NT2/D1 (cell line): ENCODE measurements around the gene ATF3.

ENCODE experiments used
- SUZ12 ChIP-seq: IDR thresholded peaks from 2 replicates; pipeline ENCODE4 v1.6.1; 2011; ENCODE audit not compliant: insufficient read length, insufficient read depth; ENCODE audit errors: extremely low read depth
- YY1 ChIP-seq: IDR thresholded peaks from 2 replicates; pipeline ENCODE4 v1.6.1; 2011; ENCODE audit not compliant: insufficient read length, insufficient read depth
- ZNF274 ChIP-seq: IDR thresholded peaks from 2 replicates; pipeline ENCODE4 v1.6.1; 2011; ENCODE audit warnings: mild to moderate bottlenecking, low read depth, low read length

GRCh38 chr1:212595229-212595628 is 13.3 kb upstream of the ATF3 start:
- TF ChIP-seq YY1 (no peak), ZNF274 (no peak), SUZ12 (no peak)
